SIG-M5 treated with dmso at 0.1 percent for 504 hours (cell line): ENCODE results near the gene AUTS2.

Source experiments
- DNase-seq: peaks from one replicate; lab custom pipeline; 2025; ENCODE audit not compliant: unreplicated experiment; lab: John Stamatoyannopoulos, UW

Gene AUTS2

DNA sequence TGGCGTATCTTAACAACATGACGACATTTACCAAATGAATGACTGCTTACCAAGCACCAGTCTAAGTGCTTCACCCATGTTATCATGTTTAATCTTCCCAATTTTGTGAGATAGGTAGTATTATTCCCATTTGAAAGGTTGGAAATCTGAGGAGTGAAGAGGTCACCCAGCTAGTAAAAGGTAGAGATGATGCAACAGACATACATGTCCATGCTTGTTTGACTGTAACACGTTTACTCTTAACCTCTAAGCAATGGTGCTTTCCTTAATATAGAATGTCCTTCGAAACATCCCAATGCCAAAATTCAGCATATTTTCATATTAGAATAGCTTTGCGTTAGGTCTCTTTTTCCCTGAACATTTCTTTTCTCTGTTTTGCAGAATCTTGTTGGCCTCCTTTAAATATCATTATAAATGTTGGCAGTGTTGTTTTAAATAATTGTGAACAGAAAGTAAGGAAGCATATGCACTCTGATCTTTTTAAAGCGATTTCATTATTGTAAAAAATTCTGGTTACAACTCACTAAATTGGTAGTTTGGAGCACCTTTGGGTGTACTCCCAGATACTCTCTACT, 722.8 kb downstream of the AUTS2 start:
- no peak for DNase-seq

DNA sequence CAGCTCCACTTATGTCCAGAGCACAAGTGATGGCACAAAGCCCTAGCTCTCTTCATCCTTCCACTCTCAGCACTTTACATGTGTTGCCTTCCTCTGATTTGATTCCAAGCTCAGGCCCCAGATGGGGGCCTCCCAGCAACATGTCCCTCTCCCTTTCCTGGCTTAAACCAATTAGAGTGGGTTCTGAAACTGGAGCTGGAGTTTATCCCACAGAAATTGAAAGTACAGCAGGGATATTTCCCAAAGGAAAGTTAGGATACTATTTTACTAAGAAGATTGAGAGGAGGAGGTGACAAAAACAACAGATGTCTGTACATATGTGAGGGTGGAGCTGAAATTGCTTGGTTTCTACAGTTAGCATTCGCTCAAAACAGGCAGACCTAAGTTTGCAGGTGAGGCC, 724.6 kb downstream of the AUTS2 start:
- DNase-seq = no peak

DNA sequence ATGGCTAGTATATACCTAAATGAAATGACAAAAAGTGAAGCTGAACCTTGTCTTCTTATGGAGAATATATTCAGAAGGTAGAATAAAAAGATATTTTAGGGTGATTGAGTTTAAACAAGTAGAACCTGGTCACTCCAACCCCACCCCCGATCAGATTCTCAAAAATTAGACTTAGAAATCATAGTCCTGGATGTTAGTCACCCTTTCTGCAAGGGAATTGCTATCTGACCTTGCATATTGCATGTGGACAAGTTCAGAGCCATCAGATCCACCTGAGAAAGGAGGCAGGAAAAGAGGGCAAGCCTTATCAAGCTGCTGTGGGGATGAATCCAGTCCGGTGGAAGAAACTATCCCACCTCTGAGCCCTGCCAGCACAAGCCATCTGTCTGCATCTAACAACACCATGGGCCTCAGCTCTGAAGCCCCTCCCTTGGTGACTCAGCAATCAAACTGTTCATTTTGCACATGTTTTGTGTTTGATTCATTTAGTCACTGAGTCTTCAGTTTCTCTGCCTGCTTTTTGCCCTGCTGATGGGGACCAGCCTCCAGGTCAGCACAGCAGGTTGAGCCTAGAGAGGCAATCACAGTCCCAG, 727.3 kb downstream of the AUTS2 start:
- DNase-seq = no peak

DNA sequence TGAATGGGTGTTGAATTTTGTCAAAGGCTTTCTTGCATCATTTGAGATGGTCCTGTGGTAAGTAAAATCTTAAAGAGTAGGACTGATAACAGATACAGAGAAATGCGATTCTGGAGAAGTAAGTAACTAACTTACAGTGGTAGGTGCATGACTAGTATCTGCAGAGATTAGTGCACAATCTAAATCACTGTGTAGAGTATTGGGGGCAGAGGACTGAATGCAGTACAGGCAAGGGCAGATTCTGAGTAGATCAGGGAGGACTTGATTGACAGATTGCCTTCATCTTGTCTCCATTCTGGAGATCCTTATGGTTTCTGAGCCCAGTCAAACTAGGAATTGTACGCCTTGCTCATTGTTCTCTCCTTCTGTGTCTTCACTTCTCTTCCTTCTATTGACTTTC, 736.0 kb downstream of the AUTS2 start:
- no peak for DNase-seq

DNA sequence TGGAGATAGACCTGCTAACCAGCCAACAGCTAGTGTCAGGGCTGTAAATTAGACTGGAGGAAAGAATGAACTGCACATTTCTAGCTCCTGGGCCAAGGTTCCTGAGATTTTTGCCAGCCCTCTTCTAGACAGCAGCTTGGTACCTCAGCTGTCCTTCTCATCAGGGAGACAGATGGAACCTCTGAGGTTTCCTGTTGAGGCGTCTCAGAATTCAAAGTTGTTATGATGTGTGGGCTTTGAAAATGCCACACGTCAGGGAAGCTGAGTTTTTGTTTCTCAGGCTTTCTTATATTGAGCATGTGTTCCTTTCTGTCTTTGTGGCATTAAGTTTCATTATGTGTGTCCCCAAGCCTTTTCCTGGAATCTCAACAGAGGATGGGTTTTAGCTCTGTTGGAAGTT, 736.6 kb downstream of the AUTS2 start:
- no peak for DNase-seq

DNA sequence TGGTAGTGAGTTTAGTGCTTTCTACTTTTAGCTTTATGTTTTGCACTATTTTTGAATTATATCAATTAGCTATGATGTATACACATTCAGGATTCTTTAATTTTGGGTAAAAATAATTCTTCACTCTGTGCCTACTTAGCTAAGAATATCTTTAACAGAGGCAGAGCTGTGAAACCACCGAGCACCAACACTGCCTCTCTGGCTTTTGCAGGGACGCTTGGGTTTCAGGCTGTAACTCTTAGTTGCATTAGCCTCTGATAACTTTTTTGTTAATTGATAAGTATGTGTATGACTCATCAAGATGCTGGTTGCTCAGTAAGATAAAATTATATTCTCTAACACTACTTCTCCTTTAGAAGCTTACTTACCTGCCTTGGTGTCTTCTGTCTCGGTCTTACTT, 738.3 kb downstream of the AUTS2 start:
- no peak for DNase-seq

DNA sequence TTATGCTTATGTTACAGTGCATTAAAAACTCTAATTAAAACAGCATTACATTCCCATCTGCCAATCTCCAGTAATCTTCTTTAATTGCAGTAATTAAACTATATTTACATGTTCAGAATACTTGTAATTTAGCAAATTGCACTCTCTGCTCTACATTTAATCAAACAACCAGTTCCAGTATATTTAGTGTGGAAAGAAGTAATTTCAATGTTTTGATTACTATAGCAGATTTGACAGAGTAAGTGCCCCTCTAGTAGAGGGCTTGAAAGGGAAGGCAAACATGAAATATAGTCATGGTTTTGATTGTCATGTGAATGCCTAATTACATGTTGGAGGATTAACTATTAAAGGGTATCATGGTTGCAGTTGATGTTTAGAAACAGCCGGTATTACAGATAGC, 739.7 kb downstream of the AUTS2 start:
- DNase-seq = no peak

DNA sequence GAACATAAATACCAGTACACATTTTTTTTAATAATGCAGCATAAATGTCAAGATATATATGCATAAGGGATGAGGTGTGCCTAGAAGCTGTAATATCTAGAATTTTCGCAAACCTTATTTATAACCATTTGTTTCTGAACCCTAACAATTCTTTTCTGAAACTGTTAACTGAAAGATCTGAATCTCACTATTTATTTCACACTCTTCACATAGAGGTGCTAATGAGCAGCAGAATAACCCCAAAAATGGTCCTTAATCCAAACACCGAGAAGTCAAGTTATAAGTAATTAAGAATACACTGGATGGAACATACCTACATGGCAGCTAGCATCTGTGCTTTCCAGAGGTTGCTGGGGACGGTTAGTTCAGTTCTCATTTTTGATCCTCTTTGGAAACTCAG, 742.0 kb downstream of the AUTS2 start:
- no peak for DNase-seq

DNA sequence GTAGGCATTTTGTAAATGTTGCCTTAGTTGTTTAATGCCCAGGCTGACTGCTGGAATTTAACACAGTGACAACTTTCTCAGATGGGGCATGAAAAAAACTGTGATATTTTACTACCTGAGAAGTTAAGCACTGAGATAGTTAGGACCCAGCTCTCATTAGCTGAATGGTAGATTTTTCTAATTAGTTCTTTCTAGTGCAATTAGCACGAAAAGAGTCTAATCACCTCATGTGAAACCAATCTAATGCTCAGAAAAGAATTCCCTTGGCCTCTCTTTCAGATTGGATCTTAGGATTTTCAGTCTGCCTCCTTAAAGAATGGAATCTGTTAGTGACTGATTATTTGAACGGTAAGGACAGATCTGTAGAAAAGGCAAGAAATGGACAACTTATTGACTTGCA, 743.2 kb downstream of the AUTS2 start:
- DNase-seq = no peak

DNA sequence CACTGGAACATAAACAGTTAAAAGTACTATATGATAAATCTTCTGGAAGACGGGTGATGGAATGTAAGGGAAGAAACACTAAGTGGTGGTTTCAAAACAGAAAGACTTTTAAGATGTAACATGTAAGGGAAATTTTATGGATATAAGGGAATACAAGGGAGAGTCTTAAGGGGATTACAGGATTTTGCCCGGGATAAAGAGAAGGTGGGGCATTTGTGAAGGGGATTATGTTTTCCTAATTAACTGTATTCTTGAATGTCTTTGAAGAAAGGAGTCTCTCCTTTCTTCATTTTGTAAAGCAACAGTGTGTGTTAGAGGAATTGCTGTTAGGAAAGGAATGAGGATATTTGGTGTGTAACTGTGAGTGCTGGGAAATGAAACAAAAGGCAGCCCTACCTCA, 745.2 kb downstream of the AUTS2 start:
- DNase-seq = no peak

DNA sequence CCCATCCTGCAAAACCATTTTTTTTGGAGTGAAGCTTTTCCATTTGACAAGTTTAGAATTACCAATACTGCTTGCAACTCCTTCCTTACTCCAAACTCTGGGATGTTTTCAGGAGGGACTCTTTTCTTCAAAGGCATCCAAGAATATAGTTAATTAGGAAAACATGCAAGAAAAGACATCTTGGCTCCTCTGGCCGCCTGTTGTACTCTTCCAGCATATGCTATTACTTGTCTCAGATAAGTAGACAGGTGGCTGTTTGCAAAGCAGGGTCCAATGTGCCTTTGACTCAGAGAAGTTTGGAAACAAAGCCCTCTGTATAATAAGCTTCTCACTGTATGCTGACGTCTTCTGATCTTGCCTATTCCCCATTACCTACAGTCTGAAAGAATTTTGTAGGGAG, 746.5 kb downstream of the AUTS2 start:
- DNase-seq = no peak

DNA sequence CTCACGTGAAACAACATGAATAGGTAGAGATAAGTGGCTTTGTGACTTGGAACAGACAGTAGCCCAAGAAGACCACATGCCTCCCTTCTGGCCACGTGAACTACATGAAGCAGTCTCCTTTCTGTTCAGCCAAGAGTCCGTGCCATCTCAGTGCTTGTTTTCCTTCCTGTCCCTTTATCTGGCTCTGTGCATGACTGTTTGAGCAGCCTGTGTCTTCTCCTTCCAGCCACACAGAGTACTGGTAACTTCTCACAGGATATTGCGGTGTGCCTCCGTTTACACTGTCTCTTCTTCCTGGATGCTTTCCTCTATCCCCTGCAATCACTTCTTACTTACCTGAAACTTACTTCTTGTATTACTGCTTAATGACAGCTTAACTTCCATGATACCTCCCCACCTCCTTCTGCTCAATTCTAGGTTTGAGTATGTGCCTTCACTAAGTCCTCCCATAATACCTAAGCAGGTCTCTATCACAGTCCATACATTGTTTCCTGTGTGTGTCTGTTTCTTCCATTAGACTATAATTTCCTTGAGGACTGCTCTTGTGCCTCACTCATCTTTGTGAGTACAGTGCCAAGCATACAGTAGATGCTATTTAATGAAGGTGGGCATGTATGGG, 748.7 kb downstream of the AUTS2 start:
- no peak for DNase-seq

DNA sequence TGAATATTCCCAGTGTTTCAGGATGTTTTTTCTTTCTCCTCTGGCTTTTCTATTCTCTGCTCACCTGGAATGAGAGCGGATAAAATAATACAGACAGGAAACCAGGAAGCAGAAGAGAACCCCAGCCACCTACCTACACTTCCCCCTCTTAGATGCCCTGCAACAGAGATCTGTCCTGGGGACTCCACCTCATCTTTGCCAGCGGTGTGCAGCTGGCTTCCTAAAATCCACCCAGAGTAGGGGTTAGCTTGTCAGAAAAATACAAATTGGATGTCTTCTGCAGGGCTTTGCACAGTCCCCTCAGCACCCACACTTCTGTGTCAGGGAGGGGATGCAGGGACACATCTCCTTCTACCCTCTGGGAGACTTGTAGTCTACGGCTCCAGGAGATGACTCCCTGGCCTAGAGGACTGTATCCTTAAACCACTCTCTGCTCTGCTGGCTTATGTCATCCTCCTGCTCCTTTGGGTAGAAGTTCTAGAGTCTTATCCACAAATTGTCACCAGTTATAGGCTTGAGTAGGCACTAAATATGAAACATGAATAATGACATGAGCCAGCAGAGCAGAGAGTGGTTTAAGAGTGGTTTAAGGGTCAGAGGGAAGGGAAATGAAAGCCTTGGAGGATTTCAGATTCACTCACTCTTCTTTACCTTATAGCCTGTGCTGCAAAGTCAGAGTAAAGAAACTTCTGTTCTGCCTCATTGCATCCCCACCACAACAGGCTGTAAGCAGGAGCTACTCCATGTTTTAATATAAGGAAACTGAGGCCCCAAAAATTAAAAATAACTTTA, 749.4 kb downstream of the AUTS2 start:
- no peak for DNase-seq

DNA sequence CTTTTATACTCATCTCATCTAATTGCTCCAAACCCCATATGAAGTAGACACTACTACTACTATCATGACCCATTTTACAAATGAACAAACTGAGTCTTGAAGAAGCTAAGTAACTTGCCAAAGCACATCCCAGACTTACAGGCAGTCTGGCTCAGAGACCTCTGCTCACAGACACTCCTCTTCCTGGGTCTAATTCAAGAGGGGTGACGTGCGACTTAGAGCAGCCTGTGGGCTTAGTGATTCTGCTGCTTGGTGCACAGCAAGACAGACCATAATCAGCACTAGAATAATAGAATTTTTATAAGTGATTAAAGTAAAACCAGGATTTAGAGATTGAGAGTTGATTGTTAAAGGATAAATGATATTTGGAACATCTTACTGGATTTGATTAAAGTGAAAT, 750.8 kb downstream of the AUTS2 start:
- DNase-seq = no peak

DNA sequence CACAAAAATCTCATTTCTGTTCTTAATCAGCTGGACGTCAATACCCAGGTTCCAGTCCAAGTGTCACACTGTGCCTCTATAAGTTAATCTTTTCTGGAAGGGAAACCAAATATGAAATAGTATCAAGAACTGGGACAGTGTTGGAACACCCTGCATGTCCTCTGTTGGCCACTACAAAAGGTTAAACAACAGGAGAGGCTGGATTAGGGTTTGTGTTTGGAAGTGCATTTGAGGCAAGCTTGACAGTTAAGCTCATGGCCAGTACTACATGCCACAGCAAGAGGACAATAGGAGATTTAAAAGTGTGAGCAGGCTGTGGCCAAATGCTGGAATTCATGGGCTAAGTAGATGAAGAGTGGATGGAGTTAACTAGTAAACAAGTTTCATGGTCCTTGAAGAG, 751.5 kb downstream of the AUTS2 start:
- no peak for DNase-seq

DNA sequence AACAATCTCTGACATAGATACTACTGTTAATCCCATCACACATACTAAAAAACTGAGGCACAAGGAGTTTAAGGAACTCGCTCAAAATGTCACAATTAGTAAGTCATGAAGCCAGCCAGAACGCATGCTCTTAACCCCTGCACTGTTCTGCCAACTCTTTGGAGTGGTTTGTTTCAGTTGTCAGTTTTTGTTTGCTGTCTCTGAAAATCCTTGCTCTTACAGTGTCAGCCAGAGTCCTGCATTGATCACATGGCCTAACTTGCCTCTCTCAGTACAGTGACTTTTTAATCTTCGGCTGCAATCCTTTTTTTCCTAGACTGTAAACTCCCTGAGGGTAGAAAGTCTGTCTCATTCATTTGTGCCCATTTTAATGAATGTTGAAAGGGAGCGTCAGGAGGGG, 753.8 kb downstream of the AUTS2 start:
- DNase-seq = no peak

DNA sequence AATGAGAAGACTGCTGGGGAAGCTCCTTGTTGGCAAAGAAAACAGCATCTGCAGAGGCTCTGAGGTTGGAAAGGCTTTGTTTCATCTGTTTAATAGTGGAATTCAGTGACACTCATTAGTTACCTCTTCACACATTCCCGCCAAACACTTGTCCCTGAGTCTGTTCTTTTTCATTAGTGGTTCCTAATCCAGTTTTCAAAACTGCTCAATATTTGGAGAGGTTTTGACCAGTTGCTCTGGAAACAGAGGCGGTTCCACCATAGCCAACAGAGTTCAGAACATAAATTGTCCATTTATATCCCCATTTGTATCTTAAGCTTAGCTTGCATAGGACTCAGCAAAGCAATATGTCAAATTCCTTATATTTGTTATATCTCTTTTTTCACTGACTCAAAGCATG, 754.6 kb downstream of the AUTS2 start:
- no peak for DNase-seq

DNA sequence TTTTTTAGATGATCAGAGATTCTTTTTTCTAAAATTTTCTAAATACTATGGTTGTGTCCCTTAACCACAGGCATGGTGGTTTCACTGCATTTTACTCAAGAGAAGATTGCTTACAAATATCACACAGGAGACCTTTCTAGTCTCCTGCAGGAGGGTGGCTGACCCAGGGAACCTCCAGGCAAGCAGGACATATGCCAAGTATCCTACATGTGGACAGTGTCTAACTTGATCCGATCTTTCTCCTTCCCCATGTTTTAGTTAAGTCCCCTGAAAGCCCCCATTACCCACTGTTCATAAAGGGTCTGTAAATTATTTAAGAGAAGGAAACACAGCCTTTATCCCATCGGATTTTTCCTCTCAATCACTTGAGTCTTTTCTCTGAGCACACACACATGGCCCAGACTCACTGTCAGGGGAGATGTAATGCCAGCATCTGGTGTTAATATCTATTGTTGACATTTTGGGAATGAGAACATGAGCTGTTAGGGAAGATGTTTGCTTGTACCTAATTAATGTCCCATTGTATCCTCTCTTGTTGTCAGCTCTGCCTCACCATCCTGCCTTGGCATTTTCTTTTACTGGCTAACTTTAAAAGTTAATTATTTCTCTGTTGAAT, 755.2 kb downstream of the AUTS2 start:
- DNase-seq = no peak

DNA sequence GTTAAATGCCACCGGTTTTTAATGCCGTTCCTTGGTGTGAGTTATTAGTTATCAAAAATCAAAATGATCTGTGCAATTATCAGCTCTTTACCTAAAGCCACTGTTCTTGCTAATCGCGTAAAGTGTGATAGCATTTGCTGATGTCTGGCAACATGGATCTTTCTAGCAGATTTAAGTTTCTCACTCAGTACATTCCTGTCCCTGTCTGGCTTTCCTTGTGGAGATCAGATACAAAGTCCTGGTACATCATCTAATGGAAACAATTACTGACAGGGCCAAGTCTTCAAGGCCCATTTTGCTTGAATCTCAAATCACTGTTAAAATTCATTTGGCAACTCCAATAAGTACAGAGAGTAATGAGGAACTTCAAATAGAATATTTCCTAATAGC, 755.7 kb downstream of the AUTS2 start:
- DNase-seq = no peak

DNA sequence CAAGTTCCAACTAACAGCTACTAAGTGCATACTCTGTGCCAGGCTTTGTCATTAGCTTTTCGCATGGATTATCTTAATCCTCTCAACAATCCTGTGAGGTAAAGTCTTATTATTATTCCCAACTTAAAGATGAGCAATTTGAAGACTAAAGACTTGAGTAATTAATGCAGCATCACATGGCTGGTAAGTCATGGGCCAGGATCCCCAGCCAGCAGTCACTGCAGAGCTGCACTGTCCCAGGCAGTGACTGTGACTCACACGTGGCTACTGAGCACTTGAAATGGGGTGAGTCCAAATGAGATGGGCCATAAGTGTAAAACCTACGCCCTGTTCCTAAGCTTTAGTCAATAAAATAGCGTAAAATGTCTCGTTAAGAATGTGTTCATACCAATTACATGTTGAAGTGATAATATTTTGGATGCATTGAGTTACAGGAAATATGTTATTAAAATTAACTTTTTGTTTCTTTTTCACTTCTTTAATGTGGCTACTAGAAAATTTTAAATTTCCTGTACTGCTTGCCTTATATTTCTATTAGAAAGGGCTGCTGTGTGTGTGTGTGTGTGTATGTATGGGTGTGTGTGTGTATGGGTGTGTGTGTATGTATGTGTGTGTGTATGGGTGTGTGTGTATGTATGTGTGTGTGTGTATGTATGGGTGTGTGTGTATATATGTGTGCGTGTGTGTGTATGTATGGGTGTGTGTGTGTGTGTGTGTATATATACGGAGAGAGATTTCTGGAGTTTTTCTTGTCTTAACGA, 756.3 kb downstream of the AUTS2 start:
- no peak for DNase-seq
